ENCODE measurements around the gene DAPK1. TPM values are rescaled to one million over a fixed set of nuclear protein-coding genes. Genes with fewer than 3 reads are reported as not detected.
"Not testable (repeated sequence)": the region's sequence is repeated elsewhere in the genome, so short reads cannot be mapped to it uniquely, and the experiment has no call there.

DAPK1 gene
- total RNA-seq, 1 donor from 2014 or later = 17.8 TPM

- TF ChIP-seq, protein P1, sequence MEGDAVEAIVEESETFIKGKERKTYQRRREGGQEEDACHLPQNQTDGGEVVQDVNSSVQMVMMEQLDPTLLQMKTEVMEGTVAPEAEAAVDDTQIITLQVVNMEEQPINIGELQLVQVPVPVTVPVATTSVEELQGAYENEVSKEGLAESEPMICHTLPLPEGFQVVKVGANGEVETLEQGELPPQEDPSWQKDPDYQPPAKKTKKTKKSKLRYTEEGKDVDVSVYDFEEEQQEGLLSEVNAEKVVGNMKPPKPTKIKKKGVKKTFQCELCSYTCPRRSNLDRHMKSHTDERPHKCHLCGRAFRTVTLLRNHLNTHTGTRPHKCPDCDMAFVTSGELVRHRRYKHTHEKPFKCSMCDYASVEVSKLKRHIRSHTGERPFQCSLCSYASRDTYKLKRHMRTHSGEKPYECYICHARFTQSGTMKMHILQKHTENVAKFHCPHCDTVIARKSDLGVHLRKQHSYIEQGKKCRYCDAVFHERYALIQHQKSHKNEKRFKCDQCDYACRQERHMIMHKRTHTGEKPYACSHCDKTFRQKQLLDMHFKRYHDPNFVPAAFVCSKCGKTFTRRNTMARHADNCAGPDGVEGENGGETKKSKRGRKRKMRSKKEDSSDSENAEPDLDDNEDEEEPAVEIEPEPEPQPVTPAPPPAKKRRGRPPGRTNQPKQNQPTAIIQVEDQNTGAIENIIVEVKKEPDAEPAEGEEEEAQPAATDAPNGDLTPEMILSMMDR (IDR thresholded peaks at IDR 0.05) = no peak
- Histone ChIP-seq H3K9me3 (no peaks in the 10 kb centered on the region), H3K27me3 (no peaks in the 10 kb centered on the region), H3K27ac (no peak overlapping the region), H3K4me3 (no peak overlapping the region), H3K4me1 (no peaks in the 10 kb centered on the region), H3K36me3 (no peaks in the 10 kb centered on the region)
- DNase-seq (ENCODE audit: low spot score in 2 of 2) = no peak
- intact Hi-C loops (cut with DNase I) = no loop called here
Measured at GRCh38 chr9:87546704-87547103, 49.0 kb downstream of the DAPK1 start.

GRCh38 chr9:87547671-87548081 is 50.0 kb downstream of the DAPK1 start:
- no peak for DNase-seq (ENCODE audit: low spot score in 2 of 2)
- intact Hi-C loops (cut with DNase I) = no loop called here
- no peak overlapping the region for H3K27ac ChIP-seq
- no peaks in the 10 kb centered on the region for H3K36me3 ChIP-seq
- no peaks in the 10 kb centered on the region for H3K4me1 ChIP-seq
- H3K4me3 ChIP-seq = no peak overlapping the region
- no peaks in the 10 kb centered on the region for H3K27me3 ChIP-seq
- no peaks in the 10 kb centered on the region for H3K9me3 ChIP-seq
- TF ChIP-seq, protein P1 (IDR thresholded peaks at IDR 0.05) = no peak

DNA sequence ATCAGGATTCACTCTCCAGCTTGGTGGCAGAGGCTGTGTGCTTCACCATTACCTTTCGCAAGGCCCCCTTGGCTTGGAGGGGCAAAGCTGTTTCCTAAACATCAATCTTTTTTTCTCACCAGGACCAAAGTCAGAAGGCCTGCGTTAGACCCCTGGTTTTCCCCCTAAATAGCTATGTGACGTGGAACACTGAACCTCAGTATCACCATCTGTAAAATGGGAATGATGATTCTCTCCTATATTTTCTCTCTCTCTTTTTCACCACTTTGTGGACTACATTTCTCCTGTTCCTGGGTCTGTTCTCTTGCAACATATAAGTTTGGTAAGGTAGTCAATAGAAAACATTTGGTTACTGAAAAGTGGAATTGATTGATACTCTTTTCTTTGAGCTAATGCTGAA is 50.5 kb downstream of the DAPK1 start:
- no peak overlapping the region for H3K27ac ChIP-seq
- H3K9me3 ChIP-seq = no peaks in the 10 kb centered on the region
- intact Hi-C loops (cut with DNase I) = no loop called here
- no peaks in the 10 kb centered on the region for H3K4me1 ChIP-seq
- H3K36me3 ChIP-seq = no peaks in the 10 kb centered on the region
- no peaks in the 10 kb centered on the region for H3K27me3 ChIP-seq
- no peak overlapping the region for H3K4me3 ChIP-seq
- DNase-seq (ENCODE audit: low spot score in 2 of 2) = no peak
- TF ChIP-seq, protein P1 (IDR thresholded peaks at IDR 0.05) = no peak

GRCh38 chr9:87549088-87549487 is 51.4 kb downstream of the DAPK1 start:
- H3K4me3 ChIP-seq; H3K27ac ChIP-seq; DNase-seq (ENCODE audit: low spot score in 2 of 2); H3K9me3 ChIP-seq; intact Hi-C loops (cut with DNase I); H3K4me1 ChIP-seq; H3K36me3 ChIP-seq; H3K27me3 ChIP-seq: not testable (repeated sequence)

- Histone ChIP-seq H3K4me1 (no peaks in the 10 kb centered on the region), H3K9me3 (no peaks in the 10 kb centered on the region), H3K36me3 (no peaks in the 10 kb centered on the region), H3K4me3 (no peak overlapping the region), H3K27ac (no peak overlapping the region), H3K27me3 (no peaks in the 10 kb centered on the region)
- intact Hi-C loops (cut with DNase I) = no loop called here
- TF ChIP-seq, protein P1 (IDR thresholded peaks at IDR 0.05) = no peak
- DNase-seq (ENCODE audit: low spot score in 2 of 2) = no peak
Measured at GRCh38 chr9:87549791-87550190, 52.1 kb downstream of the DAPK1 start.

DNA sequence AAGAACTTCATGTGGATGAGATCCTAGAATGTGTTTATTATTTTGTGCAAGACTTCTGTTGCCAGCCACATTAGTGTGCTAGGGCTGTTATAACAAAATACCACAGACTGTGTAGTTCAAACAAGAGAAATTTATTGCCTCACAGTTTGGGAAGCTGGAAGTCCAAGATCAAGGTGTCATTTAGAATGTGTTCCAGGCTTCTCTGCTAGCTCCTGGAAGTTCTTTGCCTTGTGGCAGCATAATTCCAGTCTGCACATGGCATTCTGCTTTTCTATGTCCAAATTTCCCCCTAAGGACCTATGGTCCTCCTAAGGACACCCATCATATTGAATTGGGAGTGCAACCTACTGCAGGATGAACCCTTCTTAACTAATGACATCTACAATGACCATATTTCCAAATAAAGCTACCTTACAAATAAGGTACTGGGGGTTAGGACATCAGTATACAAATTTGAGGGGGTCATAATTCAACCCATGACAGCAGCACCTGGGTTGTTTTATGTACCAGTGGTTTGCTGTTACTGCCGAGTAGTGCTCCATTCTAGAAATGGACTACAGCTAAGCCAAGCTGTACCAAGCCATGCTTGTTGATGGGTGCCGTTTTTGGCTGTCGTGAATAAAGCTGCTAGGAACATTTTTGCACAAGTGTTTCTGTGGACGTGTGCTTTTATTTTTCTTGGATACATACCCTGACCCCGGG is 52.7 kb downstream of the DAPK1 start:
- Histone ChIP-seq H3K36me3 (no peaks in the 10 kb centered on the region), H3K9me3 (no peaks in the 10 kb centered on the region), H3K4me3 (no peak overlapping the region), H3K27me3 (no peaks in the 10 kb centered on the region), H3K27ac (no peak overlapping the region), H3K4me1 (no peaks in the 10 kb centered on the region)
- TF ChIP-seq, protein P1 (IDR thresholded peaks at IDR 0.05) = no peak
- DNase-seq (ENCODE audit: low spot score in 2 of 2) = no peak
- intact Hi-C loops (cut with DNase I) = no loop called here
